ENCODE measurements around the gene IRAK2. TPM values are rescaled to one million over a fixed set of nuclear protein-coding genes. Genes with fewer than 3 reads are reported as not detected.

The IRAK2 gene
- total RNA-seq, 1 experiment from 2014 or later = 5.5 TPM

GRCh38 chr3:10142707-10143560 is 21.8 kb upstream of the IRAK2 start:
- H2AFZ ChIP-seq (ENCODE audit: low read length) = peak overlapping the region; percentile 41; the same call in 1 of the 2 replicates
- peak overlapping the region; percentile 63 for H3K27ac ChIP-seq (ENCODE audit: low read length)
- peak overlapping the region; percentile 84 for H3K9ac ChIP-seq (ENCODE audit: low read length)
- H3K4me2 ChIP-seq (ENCODE audit: low read length) = peak overlapping the region; percentile 100
- intact Hi-C loops (cut with micrococcal nuclease) = loop anchor here (5.0 kb wide), 1 partner anchor 64 kb away; no protein-coding TSS in a partner anchor
- peaks cover 61% of the 10 kb centered on the region for H3K79me2 ChIP-seq (ENCODE audit: low read length)
- peaks cover 2% of the 10 kb centered on the region; the same call in 1 of the 2 replicates for H3K36me3 ChIP-seq (ENCODE audit: low read depth, low read length)
- peak; percentile 14 for ATAC-seq
- H3F3A ChIP-seq (ENCODE audit: low read length, unreplicated experiment) = no peaks in the 10 kb centered on the region
- peaks cover 10% of the 10 kb centered on the region; the same call in 1 of the 2 replicates for H3K4me1 ChIP-seq (ENCODE audit: insufficient read depth, low read length)
- peaks cover 20% of the 10 kb centered on the region for H4K20me1 ChIP-seq (ENCODE audit: low read length)
- peak; percentile 48 for DNase-seq
- no peak for TF ChIP-seq EZH2 (IDR thresholded peaks at IDR 0.05; ENCODE audit: low read length, unreplicated experiment)
- no peaks in the 10 kb centered on the region for H3K9me2 ChIP-seq (replicated peaks; ENCODE audit: low read length)
- no peaks in the 10 kb centered on the region for H3K27me3 ChIP-seq (ENCODE audit: low read length)
- peak overlapping the region; percentile 97 for H3K4me3 ChIP-seq (ENCODE audit: low read length)
- ChIA-PET POLR2A (ENCODE audit: unreplicated experiment) (interaction anchor here (0.6 kb wide), 1 partner anchor 8 kb away, joined by 6 read pairs; no protein-coding TSS in a partner anchor), CTCF (no interaction called here)
- no peaks in the 10 kb centered on the region for H3K9me3 ChIP-seq (ENCODE audit: low read length)
- BruUV-seq (replicated peaks) = TSS peak; percentile 40

GRCh38 chr3:10145685-10146084 is 19.0 kb upstream of the IRAK2 start:
- Histone ChIP-seq H2AFZ (ENCODE audit: low read length) (no peak overlapping the region), H3K27ac (ENCODE audit: low read length) (no peak overlapping the region), H3K4me1 (ENCODE audit: insufficient read depth, low read length) (peaks cover 10% of the 10 kb centered on the region; the same call in 1 of the 2 replicates), H3K27me3 (ENCODE audit: low read length) (no peaks in the 10 kb centered on the region), H4K20me1 (ENCODE audit: low read length) (peaks cover 20% of the 10 kb centered on the region), H3K9me3 (ENCODE audit: low read length) (no peaks in the 10 kb centered on the region), H3K4me2 (ENCODE audit: low read length) (peak overlapping the region; percentile 52), H3K9me2 (replicated peaks; ENCODE audit: low read length) (no peaks in the 10 kb centered on the region), H3F3A (ENCODE audit: low read length, unreplicated experiment) (no peaks in the 10 kb centered on the region), H3K9ac (ENCODE audit: low read length) (no peak overlapping the region), H3K79me2 (ENCODE audit: low read length) (peaks cover 63% of the 10 kb centered on the region), H3K36me3 (ENCODE audit: low read depth, low read length) (peaks cover 12% of the 10 kb centered on the region), H3K4me3 (ENCODE audit: low read length) (no peak overlapping the region)
- DNase-seq (no peak), ATAC-seq (no peak)
- CTCF ChIA-PET = no interaction called here
- intact Hi-C loops (cut with micrococcal nuclease) = no loop called here
- POLR2A ChIA-PET (ENCODE audit: unreplicated experiment) = no interaction called here
- TF ChIP-seq CTCF (conservative IDR thresholded peaks at IDR 0.05; ENCODE audit: low read depth, low read length) = no peak
- BruUV-seq (replicated peaks) = no TSS peak

- H2AFZ ChIP-seq (ENCODE audit: low read length) = no peak overlapping the region
- H3K79me2 ChIP-seq (ENCODE audit: low read length) = peaks cover 39% of the 10 kb centered on the region
- CTCF ChIA-PET = no interaction called here
- BruUV-seq (replicated peaks) = no TSS peak
- intact Hi-C loops (cut with micrococcal nuclease) = no loop called here
- POLR2A ChIA-PET (ENCODE audit: unreplicated experiment) = no interaction called here
- peaks cover 12% of the 10 kb centered on the region for H4K20me1 ChIP-seq (ENCODE audit: low read length)
- TF ChIP-seq EZH2 (IDR thresholded peaks at IDR 0.05; ENCODE audit: low read length, unreplicated experiment) = no peak
- no peak for TF ChIP-seq EZH2phosphoT487 (IDR thresholded peaks at IDR 0.05; ENCODE audit: borderline replicate concordance, low read length)
- TF ChIP-seq CTCF (conservative IDR thresholded peaks at IDR 0.05; ENCODE audit: low read depth, low read length) = no peak
- no peaks in the 10 kb centered on the region for H3K9me2 ChIP-seq (replicated peaks; ENCODE audit: low read length)
- no peaks in the 10 kb centered on the region for H3F3A ChIP-seq (ENCODE audit: low read length, unreplicated experiment)
- peaks cover 24% of the 10 kb centered on the region for H3K36me3 ChIP-seq (ENCODE audit: low read depth, low read length)
- DNase-seq = no peak
- no peak overlapping the region for H3K9ac ChIP-seq (ENCODE audit: low read length)
- no peaks in the 10 kb centered on the region for H3K9me3 ChIP-seq (ENCODE audit: low read length)
- no peak for ATAC-seq
- no peak overlapping the region for H3K27ac ChIP-seq (ENCODE audit: low read length)
- H3K4me3 ChIP-seq (ENCODE audit: low read length) = no peak overlapping the region
- H3K4me1 ChIP-seq (ENCODE audit: insufficient read depth, low read length) = no peaks in the 10 kb centered on the region
- H3K4me2 ChIP-seq (ENCODE audit: low read length) = no peak overlapping the region
- H3K27me3 ChIP-seq (ENCODE audit: low read length) = no peaks in the 10 kb centered on the region
Observed at GRCh38 chr3:10149226-10149625, 15.5 kb upstream of the IRAK2 start.
